ENCODE data around the gene ZNF483. TPM values are rescaled to one million over a fixed set of nuclear protein-coding genes. Genes with fewer than 3 reads are reported as not detected.

The ZNF483 gene
- total and polyA plus RNA-seq, 9 of the 15 experiments (the other 6 are each of a cell fraction or from before 2014, with no cell fraction given): 0.04 to 1.0 (median 0.38) TPM

DNA sequence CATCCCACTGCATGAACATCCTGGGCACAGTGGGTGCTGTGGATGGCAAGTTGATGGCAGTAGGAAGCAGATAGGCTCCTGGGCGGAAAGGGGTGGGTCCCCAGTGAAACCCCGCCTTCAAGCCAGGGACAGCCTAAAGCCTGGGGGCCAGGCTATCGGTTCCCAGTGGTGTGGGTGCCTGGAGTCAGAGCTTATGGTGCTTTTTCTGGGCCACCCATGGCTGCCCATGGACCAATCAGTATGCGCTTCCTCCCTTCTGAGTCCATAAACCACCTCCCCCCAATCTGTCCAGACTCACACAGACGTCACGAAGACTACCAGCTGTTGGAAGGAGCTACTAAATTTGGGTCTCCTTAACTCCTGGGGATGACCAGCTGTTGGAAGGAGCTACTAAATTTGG, 23.3 kb upstream of the ZNF483 start:
- H3K4me1 ChIP-seq (replicated peaks in 1 of 2; ENCODE audit: control insufficient read depth in 2 of 2, insufficient read depth in 2 of 2, low read length in 2 of 2): peaks cover 0 to 11% of the 10 kb centered on the region in 2 experiments; a peak in 2 of 5 replicates
- H3K9ac ChIP-seq (ENCODE audit: insufficient read depth in 1 of 2, low read depth in 2 of 2, low read length in 2 of 2): no peak overlapping the region; a peak in 1 of 4 replicates
- no peak overlapping the region for H3K4me2 ChIP-seq (ENCODE audit: insufficient read depth, low read length)
- no peak for TF ChIP-seq CHD1 (IDR thresholded peaks at IDR 0.05; ENCODE audit: low read length)
- no peak for TF ChIP-seq NR2C1 (IDR thresholded peaks at IDR 0.05)
- no peak for TF ChIP-seq NR2C1 (tag; IDR thresholded peaks at IDR 0.05)
- TF ChIP-seq, protein P1, sequence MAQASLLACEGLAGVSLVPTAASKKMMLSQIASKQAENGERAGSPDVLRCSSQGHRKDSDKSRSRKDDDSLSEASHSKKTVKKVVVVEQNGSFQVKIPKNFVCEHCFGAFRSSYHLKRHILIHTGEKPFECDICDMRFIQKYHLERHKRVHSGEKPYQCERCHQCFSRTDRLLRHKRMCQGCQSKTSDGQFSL (CRISPR knock-in tag; IDR thresholded peaks at IDR 0.05): no peak
- TF ChIP-seq, protein P1 (tag; IDR thresholded peaks at IDR 0.05): no peak
- TF ChIP-seq ZNF282 (CRISPR knock-in tag; IDR thresholded peaks at IDR 0.05): no peak
- no peak for TF ChIP-seq PYGO2 (tag; IDR thresholded peaks at IDR 0.05)
- TF ChIP-seq NCOA4 (IDR thresholded peaks at IDR 0.05; ENCODE audit: partially characterized antibody): no peak
- TF ChIP-seq, protein P2, sequence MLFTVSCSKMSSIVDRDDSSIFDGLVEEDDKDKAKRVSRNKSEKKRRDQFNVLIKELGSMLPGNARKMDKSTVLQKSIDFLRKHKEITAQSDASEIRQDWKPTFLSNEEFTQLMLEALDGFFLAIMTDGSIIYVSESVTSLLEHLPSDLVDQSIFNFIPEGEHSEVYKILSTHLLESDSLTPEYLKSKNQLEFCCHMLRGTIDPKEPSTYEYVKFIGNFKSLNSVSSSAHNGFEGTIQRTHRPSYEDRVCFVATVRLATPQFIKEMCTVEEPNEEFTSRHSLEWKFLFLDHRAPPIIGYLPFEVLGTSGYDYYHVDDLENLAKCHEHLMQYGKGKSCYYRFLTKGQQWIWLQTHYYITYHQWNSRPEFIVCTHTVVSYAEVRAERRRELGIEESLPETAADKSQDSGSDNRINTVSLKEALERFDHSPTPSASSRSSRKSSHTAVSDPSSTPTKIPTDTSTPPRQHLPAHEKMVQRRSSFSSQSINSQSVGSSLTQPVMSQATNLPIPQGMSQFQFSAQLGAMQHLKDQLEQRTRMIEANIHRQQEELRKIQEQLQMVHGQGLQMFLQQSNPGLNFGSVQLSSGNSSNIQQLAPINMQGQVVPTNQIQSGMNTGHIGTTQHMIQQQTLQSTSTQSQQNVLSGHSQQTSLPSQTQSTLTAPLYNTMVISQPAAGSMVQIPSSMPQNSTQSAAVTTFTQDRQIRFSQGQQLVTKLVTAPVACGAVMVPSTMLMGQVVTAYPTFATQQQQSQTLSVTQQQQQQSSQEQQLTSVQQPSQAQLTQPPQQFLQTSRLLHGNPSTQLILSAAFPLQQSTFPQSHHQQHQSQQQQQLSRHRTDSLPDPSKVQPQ (CRISPR knock-in tag; IDR thresholded peaks at IDR 0.05; ENCODE audit: borderline replicate concordance): no peak
- TF ChIP-seq, protein P3, sequence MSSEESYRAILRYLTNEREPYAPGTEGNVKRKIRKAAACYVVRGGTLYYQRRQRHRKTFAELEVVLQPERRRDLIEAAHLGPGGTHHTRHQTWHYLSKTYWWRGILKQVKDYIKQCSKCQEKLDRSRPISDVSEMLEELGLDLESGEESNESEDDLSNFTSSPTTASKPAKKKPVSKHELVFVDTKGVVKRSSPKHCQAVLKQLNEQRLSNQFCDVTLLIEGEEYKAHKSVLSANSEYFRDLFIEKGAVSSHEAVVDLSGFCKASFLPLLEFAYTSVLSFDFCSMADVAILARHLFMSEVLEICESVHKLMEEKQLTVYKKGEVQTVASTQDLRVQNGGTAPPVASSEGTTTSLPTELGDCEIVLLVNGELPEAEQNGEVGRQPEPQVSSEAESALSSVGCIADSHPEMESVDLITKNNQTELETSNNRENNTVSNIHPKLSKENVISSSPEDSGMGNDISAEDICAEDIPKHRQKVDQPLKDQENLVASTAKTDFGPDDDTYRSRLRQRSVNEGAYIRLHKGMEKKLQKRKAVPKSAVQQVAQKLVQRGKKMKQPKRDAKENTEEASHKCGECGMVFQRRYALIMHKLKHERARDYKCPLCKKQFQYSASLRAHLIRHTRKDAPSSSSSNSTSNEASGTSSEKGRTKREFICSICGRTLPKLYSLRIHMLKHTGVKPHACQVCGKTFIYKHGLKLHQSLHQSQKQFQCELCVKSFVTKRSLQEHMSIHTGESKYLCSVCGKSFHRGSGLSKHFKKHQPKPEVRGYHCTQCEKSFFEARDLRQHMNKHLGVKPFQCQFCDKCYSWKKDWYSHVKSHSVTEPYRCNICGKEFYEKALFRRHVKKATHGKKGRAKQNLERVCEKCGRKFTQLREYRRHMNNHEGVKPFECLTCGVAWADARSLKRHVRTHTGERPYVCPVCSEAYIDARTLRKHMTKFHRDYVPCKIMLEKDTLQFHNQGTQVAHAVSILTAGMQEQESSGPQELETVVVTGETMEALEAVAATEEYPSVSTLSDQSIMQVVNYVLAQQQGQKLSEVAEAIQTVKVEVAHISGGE (CRISPR knock-in tag; IDR thresholded peaks at IDR 0.05): no peak
- TF ChIP-seq, protein P4, sequence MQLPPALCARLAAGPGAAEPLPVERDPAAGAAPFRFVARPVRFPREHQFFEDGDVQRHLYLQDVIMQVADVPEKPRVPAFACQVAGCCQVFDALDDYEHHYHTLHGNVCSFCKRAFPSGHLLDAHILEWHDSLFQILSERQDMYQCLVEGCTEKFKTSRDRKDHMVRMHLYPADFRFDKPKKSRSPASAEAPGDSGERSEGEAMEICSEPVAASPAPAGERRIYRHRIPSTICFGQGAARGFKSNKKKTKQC (CRISPR knock-in tag; IDR thresholded peaks at IDR 0.05): no peak
- peak; percentile 67 for ATAC-seq
- H3K4me3 ChIP-seq: no peak overlapping the region
- H4K20me1 ChIP-seq (replicated peaks; ENCODE audit: control insufficient read depth, insufficient read depth, low read length): no peaks in the 10 kb centered on the region
- no peaks in the 10 kb centered on the region for H3K36me3 ChIP-seq (ENCODE audit: control insufficient read depth, insufficient read depth, low read length)
- DNase-seq (ENCODE audit: extremely low read depth in 1 of 4, low spot score in 3 of 4): no peak
- intact Hi-C loops (cut with micrococcal nuclease): no loop called here
- H3K27me3 ChIP-seq (ENCODE audit: control insufficient read depth in 2 of 2, insufficient read depth in 2 of 2, low read length in 2 of 2): peaks cover 2 to 6% of the 10 kb centered on the region in 2 experiments; a peak in 2 of 5 replicates
- no peak for FAIRE-seq
- ChIA-PET CTCF (ENCODE audit: low intra/inter-chr PET ratio) (no interaction called here), POLR2A (no interaction called here)
- H3K79me2 ChIP-seq (ENCODE audit: control insufficient read depth, insufficient read depth, low read length): no peaks in the 10 kb centered on the region
- in situ Hi-C loops (cut with MboI): no loop called here
- no peak overlapping the region for H3K27ac ChIP-seq (ENCODE audit: extremely low read depth, low read depth, low read length)
- BruUV-seq (replicated peaks): no TSS peak
- no peaks in the 10 kb centered on the region for H3K9me1 ChIP-seq (ENCODE audit: control insufficient read depth, insufficient read depth, low read length)
- no peaks in the 10 kb centered on the region for H3K9me3 ChIP-seq (replicated peaks; ENCODE audit: control insufficient read depth, insufficient read depth, low read depth, low read length)
- H2AFZ ChIP-seq (ENCODE audit: low read depth, low read length): no peak overlapping the region
- 24% methylated on average over 5 of the region's 6 CpGs for WGBS (ENCODE audit: insufficient coverage, low coverage, missing lambda C conversion rate)

All from K562 (cell line).